Glomerular visceral epithelial cell (primary cell): Measurements from ENCODE around the gene OR2L8.

Experiments
- DNase-seq: peaks from one replicate; pipeline ENCODE4 v3.0.0-alpha.2; 2016; ENCODE audit errors: extremely low spot score

Gene OR2L8

DNA sequence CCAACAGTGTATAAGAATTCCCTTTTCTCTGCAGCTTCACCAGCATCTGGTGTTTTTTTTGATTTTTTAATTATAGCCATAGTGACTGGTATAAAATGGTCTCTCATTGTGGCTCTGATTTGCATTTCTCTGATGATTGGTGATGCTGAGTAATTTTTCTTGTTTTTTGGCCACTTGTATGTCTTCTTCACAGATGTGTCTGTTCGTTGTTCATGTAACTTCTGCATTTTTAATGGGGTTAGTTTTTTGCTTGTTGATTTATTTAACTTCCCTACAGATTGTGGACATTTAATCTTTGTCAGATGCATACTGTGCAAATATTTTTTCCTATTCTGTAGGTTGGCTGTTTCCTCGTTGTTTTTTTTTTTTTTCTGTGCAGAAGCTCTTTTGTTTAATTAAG lies 44.3 kb downstream of the OR2L8 start:
- DNase-seq, result no peak

DNA sequence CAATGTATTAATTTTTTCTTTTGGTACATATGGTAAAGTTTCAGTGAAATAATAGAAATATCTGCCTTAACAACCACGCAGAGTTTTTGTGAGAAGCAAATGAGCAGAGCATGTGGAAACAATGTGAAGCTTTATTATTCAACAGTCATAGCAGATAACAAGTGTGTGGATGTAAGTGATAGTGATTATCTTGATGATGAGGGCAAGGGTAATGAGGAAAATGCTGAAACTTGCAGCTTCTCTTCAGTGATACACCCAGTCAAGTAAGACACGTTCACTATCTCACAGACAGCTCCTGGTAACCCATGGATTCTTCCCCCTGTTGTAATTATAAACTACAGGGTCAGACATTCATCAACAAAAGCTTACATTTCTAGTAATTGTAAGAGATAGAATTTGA lies 50.2 kb downstream of the OR2L8 start:
- no peak for DNase-seq
